Measurements from ENCODE around the gene PXMP2. TPM values are rescaled to one million over a fixed set of nuclear protein-coding genes. Genes with fewer than 3 reads are reported as not detected.

PXMP2 gene
- polyA plus RNA-seq, 1 donor (not counting 4 experiments of a cell fraction or from before 2014, with no cell fraction given), result 18.0 TPM

DNA sequence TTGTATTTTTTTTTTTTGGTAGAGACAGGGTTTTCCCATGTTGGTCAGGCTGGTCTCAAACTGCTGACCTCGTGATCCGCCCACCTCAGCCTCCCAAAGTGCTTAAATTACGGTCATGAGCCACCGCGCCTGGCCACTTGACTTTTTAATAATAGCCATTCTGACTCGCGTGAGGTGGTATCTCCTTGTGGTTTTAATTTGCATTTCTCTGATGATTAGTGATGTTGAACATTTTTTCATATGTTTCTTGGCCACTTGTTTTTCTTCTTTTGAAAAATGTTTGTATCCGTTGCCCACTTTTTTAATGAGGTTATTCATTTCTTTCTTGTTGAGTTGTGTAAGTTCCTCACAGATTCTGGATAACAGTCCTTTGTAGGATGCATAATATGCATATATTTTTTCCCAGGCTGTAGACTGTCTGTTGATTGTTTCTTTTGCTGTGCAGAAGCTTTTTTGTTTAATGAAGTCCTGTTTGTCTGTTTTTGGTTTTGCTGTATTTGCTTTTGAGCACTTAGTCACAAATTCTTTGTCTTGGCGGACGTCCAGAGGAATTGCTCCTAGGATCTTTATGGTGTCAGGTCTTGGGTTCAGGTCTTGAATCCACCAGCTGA lies 12.9 kb downstream of the PXMP2 start:
- Histone ChIP-seq H3K9me3 (ENCODE audit: control insufficient read depth, low read depth, low read length) (no peaks in the 10 kb centered on the region), H2AFZ (ENCODE audit: control insufficient read depth, low read length) (no peak overlapping the region), H3K4me1 (ENCODE audit: control insufficient read depth, extremely low read depth, insufficient read depth, low read length) (peaks cover 1% of the 10 kb centered on the region), H3K4me2 (ENCODE audit: control insufficient read depth, extremely low read depth, insufficient read depth, low read depth, low read length) (no peak overlapping the region), H3K79me2 (ENCODE audit: control insufficient read depth, insufficient read depth, low read length) (no peaks in the 10 kb centered on the region), H3K27me3 (ENCODE audit: control insufficient read depth, extremely low read depth, insufficient read depth, low read length) (no peaks in the 10 kb centered on the region), H3K4me3 (ENCODE audit: control insufficient read depth in 2 of 3, extremely low read depth in 1 of 3, insufficient read depth in 2 of 3, low read depth in 1 of 3, low read length in 3 of 3) (no peak overlapping the region), H3K36me3 (ENCODE audit: control insufficient read depth in 2 of 2, extremely low read depth in 1 of 2, insufficient read depth in 2 of 2, low read length in 2 of 2) (peaks cover 1 to 11% of the 10 kb centered on the region in 2 experiments), H3K9ac (ENCODE audit: control insufficient read depth, extremely low read depth, insufficient read depth, low read length) (no peak overlapping the region), H3K27ac (ENCODE audit: control insufficient read depth, insufficient read depth, low read length) (no peak overlapping the region), H3K9me1 (ENCODE audit: control insufficient read depth, extremely low read depth, insufficient read depth, low read length) (no peaks in the 10 kb centered on the region), H4K20me1 (ENCODE audit: control insufficient read depth, extremely low read depth, insufficient read depth, low read length) (no peaks in the 10 kb centered on the region)
- DNase-seq (ENCODE audit: low read depth, low spot score) (no peak), FAIRE-seq (no peak)
- dilution Hi-C loops (cut with MboI; ENCODE audit: extremely low pct_ligation_motif_present, low sequenced_read_pairs), result no loop called here
- TF ChIP-seq, protein P1, sequence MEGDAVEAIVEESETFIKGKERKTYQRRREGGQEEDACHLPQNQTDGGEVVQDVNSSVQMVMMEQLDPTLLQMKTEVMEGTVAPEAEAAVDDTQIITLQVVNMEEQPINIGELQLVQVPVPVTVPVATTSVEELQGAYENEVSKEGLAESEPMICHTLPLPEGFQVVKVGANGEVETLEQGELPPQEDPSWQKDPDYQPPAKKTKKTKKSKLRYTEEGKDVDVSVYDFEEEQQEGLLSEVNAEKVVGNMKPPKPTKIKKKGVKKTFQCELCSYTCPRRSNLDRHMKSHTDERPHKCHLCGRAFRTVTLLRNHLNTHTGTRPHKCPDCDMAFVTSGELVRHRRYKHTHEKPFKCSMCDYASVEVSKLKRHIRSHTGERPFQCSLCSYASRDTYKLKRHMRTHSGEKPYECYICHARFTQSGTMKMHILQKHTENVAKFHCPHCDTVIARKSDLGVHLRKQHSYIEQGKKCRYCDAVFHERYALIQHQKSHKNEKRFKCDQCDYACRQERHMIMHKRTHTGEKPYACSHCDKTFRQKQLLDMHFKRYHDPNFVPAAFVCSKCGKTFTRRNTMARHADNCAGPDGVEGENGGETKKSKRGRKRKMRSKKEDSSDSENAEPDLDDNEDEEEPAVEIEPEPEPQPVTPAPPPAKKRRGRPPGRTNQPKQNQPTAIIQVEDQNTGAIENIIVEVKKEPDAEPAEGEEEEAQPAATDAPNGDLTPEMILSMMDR (optimal IDR thresholded peaks at IDR 0.05 in 1 of 3, IDR thresholded peaks at IDR 0.05 in 1 of 3, conservative IDR thresholded peaks at IDR 0.05 in 1 of 3; ENCODE audit: extremely low read depth in 1 of 3, insufficient read depth in 2 of 3, low read length in 3 of 3), result no peak
- TF ChIP-seq EZH2 (IDR thresholded peaks at IDR 0.05; ENCODE audit: low read length), result no peak

DNA sequence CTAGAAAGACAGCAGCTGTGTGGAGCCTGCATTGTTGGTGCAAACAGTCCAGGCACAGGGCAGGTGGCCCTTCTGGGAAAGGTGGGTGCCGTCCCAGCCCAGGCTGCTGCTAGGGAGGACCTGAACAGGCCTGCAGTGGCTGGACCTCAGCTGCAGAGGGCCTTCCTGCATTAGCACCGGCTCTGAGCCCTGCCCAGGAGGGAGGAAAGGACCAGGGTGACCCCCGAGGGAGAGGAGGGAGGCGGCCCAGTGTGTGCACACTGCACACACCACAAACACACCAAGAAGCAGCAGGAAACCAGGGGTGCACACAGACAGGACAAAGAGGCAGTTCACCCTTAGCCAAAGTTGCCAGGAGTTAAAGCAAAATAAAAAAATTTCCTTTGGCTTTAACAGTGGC lies 15.3 kb downstream of the PXMP2 start:
- H3K4me2 ChIP-seq (ENCODE audit: control insufficient read depth, extremely low read depth, insufficient read depth, low read depth, low read length), result no peak overlapping the region
- H3K27ac ChIP-seq (ENCODE audit: control insufficient read depth, insufficient read depth, low read length), result no peak overlapping the region
- H3K79me2 ChIP-seq (ENCODE audit: control insufficient read depth, insufficient read depth, low read length), result no peaks in the 10 kb centered on the region
- no peak overlapping the region for H3K9ac ChIP-seq (ENCODE audit: control insufficient read depth, extremely low read depth, insufficient read depth, low read length)
- no peak overlapping the region for H3K4me3 ChIP-seq (ENCODE audit: control insufficient read depth in 2 of 3, extremely low read depth in 1 of 3, insufficient read depth in 2 of 3, low read depth in 1 of 3, low read length in 3 of 3)
- H3K36me3 ChIP-seq (ENCODE audit: control insufficient read depth in 2 of 2, extremely low read depth in 1 of 2, insufficient read depth in 2 of 2, low read length in 2 of 2), result peaks cover 0 to 11% of the 10 kb centered on the region in 2 experiments
- DNase-seq (ENCODE audit: low read depth, low spot score), result no peak
- no peak for FAIRE-seq
- H3K9me3 ChIP-seq (ENCODE audit: control insufficient read depth, low read depth, low read length), result no peaks in the 10 kb centered on the region
- H3K27me3 ChIP-seq (ENCODE audit: control insufficient read depth, extremely low read depth, insufficient read depth, low read length), result no peaks in the 10 kb centered on the region
- no peak for TF ChIP-seq EZH2 (IDR thresholded peaks at IDR 0.05; ENCODE audit: low read length)
- TF ChIP-seq, protein P1 (optimal IDR thresholded peaks at IDR 0.05 in 1 of 3, IDR thresholded peaks at IDR 0.05 in 1 of 3, conservative IDR thresholded peaks at IDR 0.05 in 1 of 3; ENCODE audit: extremely low read depth in 1 of 3, insufficient read depth in 2 of 3, low read length in 3 of 3), result no peak
- H2AFZ ChIP-seq (ENCODE audit: control insufficient read depth, low read length), result no peak overlapping the region
- H3K9me1 ChIP-seq (ENCODE audit: control insufficient read depth, extremely low read depth, insufficient read depth, low read length), result no peaks in the 10 kb centered on the region
- dilution Hi-C loops (cut with MboI; ENCODE audit: extremely low pct_ligation_motif_present, low sequenced_read_pairs), result no loop called here
- no peaks in the 10 kb centered on the region for H3K4me1 ChIP-seq (ENCODE audit: control insufficient read depth, extremely low read depth, insufficient read depth, low read length)
- no peaks in the 10 kb centered on the region for H4K20me1 ChIP-seq (ENCODE audit: control insufficient read depth, extremely low read depth, insufficient read depth, low read length)
